ENCODE data around the gene SNX17. TPM values are rescaled to one million over a fixed set of nuclear protein-coding genes. Genes with fewer than 3 reads are reported as not detected.

Gene SNX17
- total RNA-seq, 1 donor from 2014 or later: 90.5 TPM

DNA sequence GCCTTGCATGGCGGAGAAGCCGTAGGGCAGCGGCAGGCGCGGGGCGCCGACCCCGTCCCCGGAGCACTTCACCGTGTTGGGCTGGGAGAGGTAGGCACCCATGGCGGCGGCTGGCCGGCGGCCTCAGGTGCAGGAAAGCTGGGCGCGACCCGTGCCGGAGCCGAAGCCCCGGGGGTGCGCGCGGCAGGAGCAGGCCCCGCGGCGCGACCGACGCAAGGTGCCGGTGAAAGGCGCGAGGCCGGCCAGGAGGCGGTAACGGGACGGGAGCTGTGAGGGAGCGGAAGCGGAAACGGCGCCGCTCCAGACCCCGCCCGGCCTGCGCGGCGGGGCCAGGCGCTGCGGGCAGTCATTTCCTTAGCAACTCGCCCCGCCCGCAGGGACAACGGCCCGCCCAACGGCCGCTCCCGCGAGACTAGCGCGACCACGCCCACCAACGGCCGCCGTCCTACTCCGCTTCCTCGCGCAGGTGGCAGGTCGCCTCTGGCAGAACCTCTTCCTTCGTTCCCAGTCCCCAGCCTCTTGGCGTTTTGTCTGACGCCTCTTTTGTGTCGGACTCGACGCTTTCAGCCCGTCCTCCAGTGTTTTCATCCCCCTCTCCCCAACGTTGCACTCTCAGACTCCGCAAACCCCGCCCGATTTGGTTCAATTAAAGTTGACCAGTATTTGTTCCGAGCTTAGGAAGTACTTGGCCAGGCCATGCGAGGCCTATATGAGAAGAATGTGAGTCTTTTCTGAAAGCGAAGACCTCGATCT is 39.1 kb downstream of the SNX17 start, which contains the start of gene PPM1G:
PPM1G (minus strand) TSS at position 271 of the 753 bp plus-strand sequence; CDS start at position 102, 169 bp downstream.
- peaks cover 10% of the 10 kb centered on the region for H3K4me1 Mint-ChIP-seq (ENCODE audit: unreplicated experiment)
- peaks cover 9% of the 10 kb centered on the region for H3K36me3 Mint-ChIP-seq (ENCODE audit: low read depth, unreplicated experiment)
- H3K27me3 Mint-ChIP-seq (ENCODE audit: unreplicated experiment): peaks cover 8% of the 10 kb centered on the region
- peak; percentile 97 for DNase-seq (ENCODE audit: low spot score)
- TF ChIP-seq, protein P1, sequence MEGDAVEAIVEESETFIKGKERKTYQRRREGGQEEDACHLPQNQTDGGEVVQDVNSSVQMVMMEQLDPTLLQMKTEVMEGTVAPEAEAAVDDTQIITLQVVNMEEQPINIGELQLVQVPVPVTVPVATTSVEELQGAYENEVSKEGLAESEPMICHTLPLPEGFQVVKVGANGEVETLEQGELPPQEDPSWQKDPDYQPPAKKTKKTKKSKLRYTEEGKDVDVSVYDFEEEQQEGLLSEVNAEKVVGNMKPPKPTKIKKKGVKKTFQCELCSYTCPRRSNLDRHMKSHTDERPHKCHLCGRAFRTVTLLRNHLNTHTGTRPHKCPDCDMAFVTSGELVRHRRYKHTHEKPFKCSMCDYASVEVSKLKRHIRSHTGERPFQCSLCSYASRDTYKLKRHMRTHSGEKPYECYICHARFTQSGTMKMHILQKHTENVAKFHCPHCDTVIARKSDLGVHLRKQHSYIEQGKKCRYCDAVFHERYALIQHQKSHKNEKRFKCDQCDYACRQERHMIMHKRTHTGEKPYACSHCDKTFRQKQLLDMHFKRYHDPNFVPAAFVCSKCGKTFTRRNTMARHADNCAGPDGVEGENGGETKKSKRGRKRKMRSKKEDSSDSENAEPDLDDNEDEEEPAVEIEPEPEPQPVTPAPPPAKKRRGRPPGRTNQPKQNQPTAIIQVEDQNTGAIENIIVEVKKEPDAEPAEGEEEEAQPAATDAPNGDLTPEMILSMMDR (IDR thresholded peaks at IDR 0.05; ENCODE audit: unreplicated experiment): no peak
- peak within 1 kb of the TSS; percentile 97 for H3K27ac Mint-ChIP-seq (ENCODE audit: unreplicated experiment)
- H3K4me3 Mint-ChIP-seq (ENCODE audit: unreplicated experiment): peak within 1 kb of the TSS; percentile 97
- no peaks in the 10 kb centered on the region for H3K9me3 Mint-ChIP-seq (ENCODE audit: unreplicated experiment)

DNA sequence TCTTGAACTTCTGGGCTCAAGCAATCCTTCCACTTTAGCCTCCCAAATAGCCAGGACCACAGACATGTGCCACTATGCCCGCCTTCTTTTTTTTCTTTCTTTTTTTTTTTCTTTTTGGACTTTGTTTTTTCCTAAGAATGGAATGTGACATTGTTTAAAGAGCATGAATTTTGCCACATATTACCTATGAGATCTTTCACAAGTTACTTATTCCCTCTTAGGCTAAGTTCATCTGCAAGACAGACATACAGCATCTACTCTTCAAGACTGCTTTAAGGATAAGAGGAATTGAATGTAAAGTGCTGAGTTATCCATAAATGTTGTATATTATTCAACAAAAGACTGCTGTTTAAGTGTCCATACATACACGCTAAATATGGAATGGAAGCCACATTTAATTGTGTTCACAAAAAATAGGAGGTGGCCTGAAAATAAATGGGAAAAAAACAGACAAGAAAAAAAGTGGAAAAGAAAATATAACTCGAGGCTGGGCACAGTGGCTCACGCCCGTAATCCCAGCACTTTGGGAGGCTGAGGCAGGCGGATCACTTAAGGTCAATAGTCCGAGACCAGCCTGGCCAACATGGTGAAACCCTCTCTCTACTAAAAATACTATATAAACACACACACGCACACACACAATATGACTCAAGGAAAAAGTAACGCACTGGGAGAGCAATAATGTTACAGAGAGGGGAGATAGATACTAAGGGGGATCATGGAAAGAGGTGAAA is 42.2 kb downstream of the SNX17 start:
- H3K27me3 Mint-ChIP-seq (ENCODE audit: unreplicated experiment): peaks cover 7% of the 10 kb centered on the region
- H3K27ac Mint-ChIP-seq (ENCODE audit: unreplicated experiment): no peak overlapping the region
- H3K9me3 Mint-ChIP-seq (ENCODE audit: unreplicated experiment): no peaks in the 10 kb centered on the region

DNA sequence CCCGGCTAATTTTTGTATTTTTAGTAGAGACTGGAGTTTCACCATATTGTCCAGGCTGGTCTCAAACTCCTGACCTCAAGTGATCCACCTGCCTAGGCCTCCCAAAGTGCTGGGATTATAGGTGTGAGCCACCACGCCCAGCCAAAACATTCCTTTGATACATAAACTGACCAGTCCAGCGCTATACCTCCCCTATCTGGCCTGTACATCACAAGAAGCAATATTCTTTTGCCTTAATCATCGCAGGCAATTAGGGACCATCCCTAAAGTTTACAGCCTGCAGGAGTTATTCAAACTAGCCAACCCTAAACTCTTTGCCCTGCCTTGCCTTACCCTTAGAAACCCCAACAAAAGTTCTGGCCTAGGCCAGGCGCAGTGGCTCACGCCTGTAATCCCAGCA is 45.7 kb downstream of the SNX17 start:
- Mint-ChIP-seq H3K4me1 (ENCODE audit: unreplicated experiment) (no peaks in the 10 kb centered on the region), H3K36me3 (ENCODE audit: low read depth, unreplicated experiment) (no peaks in the 10 kb centered on the region), H3K9me3 (ENCODE audit: unreplicated experiment) (no peaks in the 10 kb centered on the region), H3K4me3 (ENCODE audit: unreplicated experiment) (no peak overlapping the region), H3K27me3 (ENCODE audit: unreplicated experiment) (no peaks in the 10 kb centered on the region), H3K27ac (ENCODE audit: unreplicated experiment) (no peak overlapping the region)
- TF ChIP-seq, protein P1 (IDR thresholded peaks at IDR 0.05; ENCODE audit: unreplicated experiment): no peak
- DNase-seq (ENCODE audit: low spot score): no peak

More for the DNA sequence above, 42.2 kb downstream of the SNX17 start:
- peaks cover 9% of the 10 kb centered on the region for H3K36me3 Mint-ChIP-seq (ENCODE audit: low read depth, unreplicated experiment)
- TF ChIP-seq, protein P1 (IDR thresholded peaks at IDR 0.05; ENCODE audit: unreplicated experiment): no peak
- H3K4me3 Mint-ChIP-seq (ENCODE audit: unreplicated experiment): no peak overlapping the region
- peaks cover 10% of the 10 kb centered on the region for H3K4me1 Mint-ChIP-seq (ENCODE audit: unreplicated experiment)
- DNase-seq (ENCODE audit: low spot score): no peak

DNA sequence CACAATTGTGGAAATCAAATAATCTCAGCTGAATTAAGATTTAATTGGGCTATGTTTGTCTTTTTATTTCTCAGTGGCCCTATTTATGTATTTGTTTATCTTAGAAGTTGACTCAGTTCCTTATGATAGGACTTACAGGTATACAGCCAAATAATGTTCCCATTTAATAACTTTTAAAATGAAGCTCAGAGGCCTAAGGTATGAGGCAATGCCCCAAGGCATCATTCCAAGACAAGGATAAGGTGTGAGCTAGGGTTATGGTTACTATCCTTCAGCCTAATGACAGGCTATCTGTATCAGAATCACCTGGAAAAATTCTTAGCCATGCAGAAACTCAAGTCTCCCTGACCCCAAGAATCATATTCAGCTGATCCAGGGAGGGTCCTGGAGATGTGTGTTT is 50.6 kb downstream of the SNX17 start:
- Mint-ChIP-seq H3K9me3 (ENCODE audit: unreplicated experiment) (no peaks in the 10 kb centered on the region), H3K36me3 (ENCODE audit: low read depth, unreplicated experiment) (no peaks in the 10 kb centered on the region), H3K27ac (ENCODE audit: unreplicated experiment) (no peak overlapping the region), H3K4me3 (ENCODE audit: unreplicated experiment) (no peak overlapping the region), H3K4me1 (ENCODE audit: unreplicated experiment) (no peaks in the 10 kb centered on the region), H3K27me3 (ENCODE audit: unreplicated experiment) (no peaks in the 10 kb centered on the region)
- DNase-seq (ENCODE audit: low spot score): no peak
- TF ChIP-seq, protein P1 (IDR thresholded peaks at IDR 0.05; ENCODE audit: unreplicated experiment): no peak

Data from endothelial cell (in vitro differentiated cells).